VCaP (cell line): ENCODE results near the gene CMTR1.
"Not testable (repeated sequence)": the region's sequence is repeated elsewhere in the genome, so short reads cannot be mapped to it uniquely, and the experiment has no call there.

ENCODE experiments used
- H3K27ac ChIP-seq: fragments of 450-650 bp; 2 replicates; pipeline ENCODE4 v1.5.1; 2017
- TF ChIP-seq, protein P1 (sequence below): fragments of 450-650 bp; conservative IDR thresholded peaks from 2 replicates; pipeline ENCODE4 v1.5.1; 2017; ENCODE audit warnings: mild to moderate bottlenecking, moderate library complexity

The CMTR1 gene

DNA sequence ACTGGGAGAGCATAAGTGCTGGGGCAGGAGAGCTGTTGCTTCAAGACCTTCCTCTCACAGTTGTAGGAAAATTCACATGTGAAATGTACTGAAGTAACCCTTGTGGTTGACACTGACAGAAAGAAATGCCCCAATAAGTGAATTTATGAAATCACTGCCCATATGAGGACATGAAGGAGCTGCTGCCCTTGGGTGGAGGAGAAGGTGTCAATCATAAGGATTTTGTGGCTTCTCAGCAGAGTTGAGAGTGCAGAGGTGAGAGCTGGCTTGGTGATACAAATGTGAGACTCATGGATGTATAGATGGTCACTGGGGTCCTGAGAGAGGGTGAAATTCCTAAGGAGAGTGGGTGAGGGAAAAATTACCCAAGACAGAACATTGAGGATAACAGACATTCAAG lies 33.9 kb upstream of the CMTR1 start:
- no peak overlapping the region for H3K27ac ChIP-seq
- TF ChIP-seq, protein P1, sequence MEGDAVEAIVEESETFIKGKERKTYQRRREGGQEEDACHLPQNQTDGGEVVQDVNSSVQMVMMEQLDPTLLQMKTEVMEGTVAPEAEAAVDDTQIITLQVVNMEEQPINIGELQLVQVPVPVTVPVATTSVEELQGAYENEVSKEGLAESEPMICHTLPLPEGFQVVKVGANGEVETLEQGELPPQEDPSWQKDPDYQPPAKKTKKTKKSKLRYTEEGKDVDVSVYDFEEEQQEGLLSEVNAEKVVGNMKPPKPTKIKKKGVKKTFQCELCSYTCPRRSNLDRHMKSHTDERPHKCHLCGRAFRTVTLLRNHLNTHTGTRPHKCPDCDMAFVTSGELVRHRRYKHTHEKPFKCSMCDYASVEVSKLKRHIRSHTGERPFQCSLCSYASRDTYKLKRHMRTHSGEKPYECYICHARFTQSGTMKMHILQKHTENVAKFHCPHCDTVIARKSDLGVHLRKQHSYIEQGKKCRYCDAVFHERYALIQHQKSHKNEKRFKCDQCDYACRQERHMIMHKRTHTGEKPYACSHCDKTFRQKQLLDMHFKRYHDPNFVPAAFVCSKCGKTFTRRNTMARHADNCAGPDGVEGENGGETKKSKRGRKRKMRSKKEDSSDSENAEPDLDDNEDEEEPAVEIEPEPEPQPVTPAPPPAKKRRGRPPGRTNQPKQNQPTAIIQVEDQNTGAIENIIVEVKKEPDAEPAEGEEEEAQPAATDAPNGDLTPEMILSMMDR, result no peak

DNA sequence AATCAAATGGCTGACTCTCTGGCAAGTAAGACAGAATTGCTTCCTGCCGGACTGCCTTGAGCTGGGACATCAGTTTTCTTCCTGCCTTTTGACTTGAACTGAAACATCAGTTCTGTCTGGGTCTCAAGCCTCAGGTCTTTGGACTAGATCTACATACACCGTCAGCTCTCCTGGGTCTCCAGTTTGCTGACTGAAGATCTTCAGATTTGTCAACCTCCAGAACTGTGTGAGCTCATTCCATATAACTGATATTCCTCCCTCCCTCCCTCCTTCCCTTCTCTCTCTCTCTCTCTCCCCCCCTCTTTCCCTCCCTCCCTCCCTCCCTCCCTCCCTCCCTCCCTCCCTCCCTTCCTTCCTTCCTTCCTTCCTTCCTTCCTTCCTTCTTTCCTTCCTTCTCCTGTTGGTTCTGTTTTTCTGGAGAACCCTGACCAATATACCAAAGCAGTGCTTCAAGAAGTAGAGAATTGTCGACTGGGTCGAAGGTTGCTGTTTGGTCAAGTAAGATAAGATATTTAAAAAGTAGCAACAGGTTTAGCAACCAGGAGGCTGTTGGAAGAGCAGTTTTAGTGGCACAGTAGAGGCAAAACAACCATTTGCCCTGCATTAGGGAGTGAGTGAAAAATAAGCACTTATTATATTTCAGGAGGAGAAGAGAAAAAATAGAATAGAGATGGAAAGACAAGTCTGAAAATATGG lies 33.1 kb upstream of the CMTR1 start:
- TF ChIP-seq, protein P1, result no peak
- H3K27ac ChIP-seq, result no peak overlapping the region

DNA sequence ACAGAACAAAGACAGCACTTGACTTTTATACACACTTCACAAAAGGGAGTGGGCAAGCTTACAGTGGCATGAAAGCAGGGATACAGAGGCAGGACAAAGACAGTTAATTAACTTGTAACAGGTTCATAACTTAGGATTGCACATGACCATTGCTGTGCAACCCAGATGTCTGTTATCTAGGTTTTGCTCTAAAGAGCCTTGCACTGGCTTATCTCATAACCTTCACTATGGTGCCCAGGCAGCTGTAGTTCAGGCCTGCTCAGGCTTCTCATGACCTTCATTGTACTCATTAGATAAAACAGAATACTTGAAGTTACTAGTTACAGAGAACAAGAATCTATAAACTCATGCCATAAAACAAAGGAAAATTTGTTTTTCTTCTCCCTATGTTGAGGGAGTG lies 31.4 kb upstream of the CMTR1 start:
- not testable (repeated sequence) for H3K27ac ChIP-seq

DNA sequence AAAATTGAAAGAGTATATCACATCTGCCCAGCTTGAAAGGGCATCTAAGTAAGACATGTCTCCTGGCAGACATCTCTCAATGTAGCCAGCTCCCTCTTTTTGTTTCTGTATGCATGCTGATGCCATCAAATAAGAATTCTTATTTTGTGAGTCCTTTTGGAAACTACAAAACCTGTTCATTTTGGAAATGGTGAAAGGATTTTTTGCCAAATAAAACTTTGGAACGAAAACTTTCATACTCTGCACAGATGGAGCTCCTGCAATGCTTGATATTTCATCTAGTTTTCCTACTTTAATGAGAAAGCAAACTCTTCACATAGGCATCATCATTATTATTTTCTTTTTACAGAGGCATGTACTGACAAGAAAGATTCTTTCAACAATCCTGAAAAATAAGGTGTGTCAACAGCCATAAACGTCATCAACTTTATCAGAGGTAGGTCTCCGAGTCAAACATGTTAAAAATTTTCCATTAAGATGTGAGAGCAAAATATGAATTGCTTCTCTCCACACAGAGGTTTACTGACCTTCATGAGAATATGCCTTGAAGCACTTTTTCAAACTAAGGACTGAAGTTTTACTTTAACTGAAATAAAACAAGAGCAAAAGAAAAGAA lies 26.2 kb upstream of the CMTR1 start:
- TF ChIP-seq, protein P1, result no peak
- no peak overlapping the region for H3K27ac ChIP-seq

DNA sequence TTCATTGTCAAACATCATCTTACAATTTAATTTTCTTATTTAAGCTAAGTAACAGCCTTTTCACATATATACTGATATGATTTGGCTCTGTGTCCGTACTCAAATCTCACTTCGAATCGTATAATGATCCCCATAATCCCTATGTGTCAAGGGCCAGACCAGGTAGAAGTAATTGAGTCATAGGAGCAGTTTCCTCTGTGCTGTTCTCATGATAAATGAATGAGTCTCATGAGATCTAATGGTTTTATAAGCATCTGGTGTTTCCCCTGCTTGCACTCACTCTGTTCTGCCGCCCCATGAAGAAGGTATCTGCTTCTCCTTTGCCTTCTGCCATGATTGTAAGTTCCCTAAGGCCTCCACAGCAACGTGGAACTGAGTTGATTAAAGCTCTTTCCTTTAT lies 25.1 kb upstream of the CMTR1 start:
- TF ChIP-seq, protein P1, result no peak
- H3K27ac ChIP-seq, result no peak overlapping the region

DNA sequence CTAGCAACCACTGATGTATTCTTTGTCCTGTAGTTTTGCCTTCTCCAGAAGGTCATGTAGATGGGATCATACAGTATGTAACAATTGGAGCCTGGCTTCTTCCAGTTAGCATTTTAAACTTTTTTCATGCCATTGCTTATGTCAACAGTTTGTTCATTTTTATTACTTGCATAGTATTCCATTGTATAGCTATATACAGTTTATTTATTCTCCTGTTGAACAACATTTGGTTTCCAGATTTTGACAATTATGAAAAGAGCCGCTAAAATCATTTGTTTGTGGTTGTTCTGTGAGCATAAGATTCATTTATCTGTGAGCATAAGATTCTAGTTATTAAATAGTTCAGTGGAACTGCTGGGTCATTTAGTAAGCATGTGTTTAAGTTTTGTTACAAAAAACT lies 23.5 kb upstream of the CMTR1 start:
- no peak overlapping the region for H3K27ac ChIP-seq
- TF ChIP-seq, protein P1, result no peak

DNA sequence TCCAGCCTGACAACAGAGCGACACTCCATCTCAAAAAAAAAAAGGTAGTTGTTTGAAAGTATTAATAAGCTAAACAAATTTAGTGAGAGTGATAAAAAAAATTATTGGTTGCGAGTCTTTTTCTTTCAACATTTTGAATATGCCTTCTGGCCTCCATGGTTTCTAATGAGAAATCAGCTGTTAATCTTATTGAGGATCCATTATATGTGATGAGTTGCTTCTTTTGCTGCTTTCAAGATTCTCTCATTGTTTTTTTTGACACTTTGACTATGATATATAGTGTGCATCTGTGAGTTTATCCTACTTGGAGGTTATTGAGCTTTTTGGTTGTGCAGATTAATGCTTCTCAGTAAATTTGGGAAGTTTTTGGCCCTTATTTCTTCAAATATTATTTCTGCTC lies 15.6 kb upstream of the CMTR1 start:
- H3K27ac ChIP-seq, result no peak overlapping the region
- TF ChIP-seq, protein P1, result no peak

DNA sequence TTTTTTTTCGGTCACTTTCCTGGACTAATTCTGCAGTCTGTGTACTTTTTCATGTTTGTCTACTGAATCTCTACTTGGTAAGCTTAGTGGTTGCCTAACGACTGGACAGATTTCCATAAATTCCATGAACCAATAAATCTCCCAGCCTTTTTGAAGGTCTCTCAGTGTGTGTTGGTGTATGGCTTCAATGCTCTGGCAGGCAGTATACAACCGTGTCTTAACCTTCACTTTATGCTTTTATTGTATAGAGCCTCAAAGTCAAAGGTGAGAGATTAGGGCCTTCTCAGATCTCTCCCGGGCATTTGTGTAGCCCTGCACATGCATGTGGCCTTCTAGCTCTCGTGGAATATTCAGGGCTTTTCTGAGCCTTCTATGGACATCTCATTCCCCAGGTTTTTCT lies 14.3 kb upstream of the CMTR1 start:
- TF ChIP-seq, protein P1, result no peak
- H3K27ac ChIP-seq, result no peak overlapping the region
